GM12878 (cell line): ENCODE measurements around the gene PHLDA3. TPM values are rescaled to one million over a fixed set of nuclear protein-coding genes. Genes with fewer than 3 reads are reported as not detected.

ENCODE experiments used
- ATAC-seq: fragments of 200-7000 bp; cut with Tn5 transposase; 3 replicates; pipeline ENCODE4 v1.9.1; 2020; ENCODE audit warnings: mild to moderate bottlenecking, moderate library complexity
- BruUV-seq: library from RNA; stranded (reverse); fragments of 400-500 nt; replicated peaks from 2 replicates; lab custom pipeline; 2021; lab: Mats Ljungman, UMichigan
- CTCF ChIA-PET: fragments of 300-600 bp; sonication (Branson Sonifier 250); formaldehyde crosslinking; extraction: SDS; loops from one replicate; lab custom pipeline; 2021; ENCODE audit warnings: inconsistent platforms; lab: Yijun Ruan, JAX
- POLR2A ChIA-PET: fragments of 350-600 bp; formaldehyde crosslinking; extraction: SDS; loops from one replicate; lab custom pipeline; 2021; ENCODE audit warnings: inconsistent platforms; lab: Charles Lee
- RAD21 ChIA-PET: fragments of 300-600 bp; sonication (Branson Sonifier 250); formaldehyde crosslinking; loops from one replicate; lab custom pipeline; 2023; ENCODE audit warnings: antibody characterized with exemption; ENCODE audit not compliant: unreplicated experiment; lab: Charles Lee
- SMC1A ChIA-PET: fragments of 300-600 bp; sonication (Branson Sonifier 250); formaldehyde crosslinking; loops from one replicate; lab custom pipeline; 2023; ENCODE audit not compliant: unreplicated experiment, uncharacterized antibody; lab: Charles Lee
- DNase-seq: peaks from one replicate; pipeline ENCODE4 v3.0.0-alpha.2; 2011; ENCODE audit warnings: low read depth, low spot score
- FAIRE-seq: peaks from 3 replicates; lab custom pipeline; 2011; peaks lifted over from hg19 to GRCh38; lab: Jason Lieb, UNC
- H2AFZ ChIP-seq: 2 replicates; pipeline ENCODE4 v1.6.0; 2011; ENCODE audit warnings: low read depth, low read length, control low read depth; ENCODE audit not compliant: control insufficient read depth
- H3K27ac ChIP-seq: 2 replicates; pipeline ENCODE4 v1.5.1; 2011; ENCODE audit warnings: control low read depth; ENCODE audit not compliant: control insufficient read depth, insufficient read depth
- H3K27me3 ChIP-seq, 2 experiments: replicated peaks in 1 of 2; 2 replicates each; pipeline versions ENCODE4 v1.6.0 to v1.6.1; 2011; ENCODE audit warnings: low read length in 1 of 2; ENCODE audit not compliant: control insufficient read depth in 2 of 2, insufficient read depth in 2 of 2
- H3K36me3 ChIP-seq, 2 experiments: 2 replicates each; pipeline ENCODE4 v1.5.1; 2011; ENCODE audit warnings: low read length in 1 of 2; ENCODE audit not compliant: control insufficient read depth in 2 of 2, insufficient read depth in 2 of 2
- H3K4me1 ChIP-seq: 2 replicates; pipeline ENCODE4 v1.6.1; 2011; ENCODE audit warnings: mild to moderate bottlenecking, low read length, moderate library complexity, mixed read lengths; ENCODE audit not compliant: control insufficient read depth, insufficient read depth
- H3K4me2 ChIP-seq: 2 replicates; pipeline ENCODE4 v1.6.0; 2011; ENCODE audit warnings: control low read depth; ENCODE audit not compliant: control insufficient read depth, insufficient read depth
- H3K4me3 ChIP-seq: fragments of 200-600 bp; sonication (generic); 2 replicates; pipeline ENCODE4 v1.5.1; 2016
- H3K79me2 ChIP-seq: 2 replicates; pipeline ENCODE4 v1.6.0; 2011; ENCODE audit warnings: low read length; ENCODE audit not compliant: control insufficient read depth, insufficient read depth
- H3K9ac ChIP-seq: 2 replicates; pipeline ENCODE4 v1.8.0; 2011; ENCODE audit warnings: low read length, control low read depth, mixed read lengths; ENCODE audit not compliant: control insufficient read depth, insufficient read depth
- H3K9me3 ChIP-seq: replicated peaks from 3 replicates; pipeline ENCODE4 v1.5.1; 2011; ENCODE audit warnings: mild to moderate bottlenecking, low read length; ENCODE audit not compliant: control insufficient read depth, insufficient read depth
- H4K20me1 ChIP-seq: 2 replicates; pipeline ENCODE4 v1.6.0; 2011; ENCODE audit not compliant: control insufficient read depth, insufficient read depth
- CHD1 ChIP-seq: IDR thresholded peaks from 2 replicates; pipeline ENCODE4 v1.6.1; 2012; ENCODE audit warnings: low read depth, low read length, improper control_type of control experiment
- NRF1 ChIP-seq: conservative IDR thresholded peaks from 2 replicates; pipeline ENCODE4 v1.6.1; 2011; ENCODE audit warnings: mild to moderate bottlenecking, low read depth, low read length, improper control_type of control experiment
- POLR2A ChIP-seq: IDR thresholded peaks from 2 replicates; pipeline ENCODE4 v1.6.1; 2011; ENCODE audit warnings: low read depth, mild to moderate bottlenecking, low read length
- POLR2AphosphoS5 ChIP-seq: IDR thresholded peaks from 2 replicates; pipeline ENCODE4 v1.6.1; 2011; ENCODE audit warnings: mild to moderate bottlenecking, low read length, inconsistent platforms
- RUNX3 ChIP-seq: IDR thresholded peaks from 2 replicates; pipeline ENCODE4 v1.6.1; 2012; ENCODE audit warnings: low read length, inconsistent platforms
- TAF1 ChIP-seq: IDR thresholded peaks from 2 replicates; pipeline ENCODE4 v1.6.1; 2011; ENCODE audit warnings: mild to moderate bottlenecking, low read depth, low read length, borderline replicate concordance
- WGBS: methylation state at CpG from one replicate; pipeline ENCODE4 v1.1.6; 2016; ENCODE audit warnings: low lambda C conversion rate; ENCODE audit not compliant: insufficient replicate concordance, insufficient coverage; ENCODE audit errors: missing lambda C conversion rate; 5-methylcytosine and 5-hydroxymethylcytosine counted together
- in situ Hi-C: fragments of 300-500 bp; cut with MboI; formaldehyde crosslinking; loops from 9 replicates; pipeline ENCODE4 v1.14.3; 2018; ENCODE audit warnings: mixed read lengths
- intact Hi-C: fragments of 100-400 bp; cut with micrococcal nuclease; formaldehyde crosslinking; loops from one replicate; pipeline ENCODE4 v1.14.2; 2022; ENCODE audit not compliant: unreplicated experiment
- polyA plus RNA-seq, 11 experiments: library from polyadenylated mRNA; depleted of rRNA in 4 of 11; unstranded in 6 of 11; stranded (reverse) in 5 of 11; fragments of >200 nt; fragmentation: Nextera tagmentation in 4 of 11; fragmentation: Illumina TruSeq in 1 of 11; extraction: Ambion mirVana in 4 of 11; extraction: Trizol in 1 of 11; gene quantifications; 1 replicate in 1 of 11; 2 replicates in 10 of 11; pipeline versions ENCODE4 v1.2.1 to v1.2.3, GENCODE V29; 2011 to 2016; ENCODE audit warnings: inconsistent platforms in 2 of 11, missing spikeins in 2 of 11, low read depth in 1 of 11
- total RNA-seq, 4 experiments: library from RNA; depleted of rRNA in 3 of 4; stranded (reverse); fragments of >200 nt in 3 of 4; fragmentation: Illumina TruSeq in 1 of 4; extraction: Trizol in 1 of 4; gene quantifications; 2 replicates each; pipeline versions ENCODE4 v1.2.1 to v1.2.3, GENCODE V29; 2013 to 2021
- TF ChIP-seq, protein P1 (sequence below): fragments of 450-650 bp; IDR thresholded peaks from 2 replicates; pipeline ENCODE4 v1.6.1; 2017; ENCODE audit warnings: low read depth, mild to moderate bottlenecking, moderate library complexity
- TF ChIP-seq, protein P2 (sequence below): fragments of 450-650 bp; IDR thresholded peaks from 2 replicates; pipeline ENCODE4 v1.6.1; 2017; ENCODE audit warnings: mild to moderate bottlenecking, moderate library complexity
- TF ChIP-seq, protein P3 (sequence below): fragments of 450-650 bp; IDR thresholded peaks from 2 replicates; pipeline ENCODE4 v1.6.1; 2016; ENCODE audit warnings: mild to moderate bottlenecking

Gene PHLDA3
- total and polyA plus RNA-seq, 10 of the 15 experiments (the other 5 are each of a cell fraction or from before 2014, with no cell fraction given) = 0.60 to 57.4 (median 21.8) TPM

DNA sequence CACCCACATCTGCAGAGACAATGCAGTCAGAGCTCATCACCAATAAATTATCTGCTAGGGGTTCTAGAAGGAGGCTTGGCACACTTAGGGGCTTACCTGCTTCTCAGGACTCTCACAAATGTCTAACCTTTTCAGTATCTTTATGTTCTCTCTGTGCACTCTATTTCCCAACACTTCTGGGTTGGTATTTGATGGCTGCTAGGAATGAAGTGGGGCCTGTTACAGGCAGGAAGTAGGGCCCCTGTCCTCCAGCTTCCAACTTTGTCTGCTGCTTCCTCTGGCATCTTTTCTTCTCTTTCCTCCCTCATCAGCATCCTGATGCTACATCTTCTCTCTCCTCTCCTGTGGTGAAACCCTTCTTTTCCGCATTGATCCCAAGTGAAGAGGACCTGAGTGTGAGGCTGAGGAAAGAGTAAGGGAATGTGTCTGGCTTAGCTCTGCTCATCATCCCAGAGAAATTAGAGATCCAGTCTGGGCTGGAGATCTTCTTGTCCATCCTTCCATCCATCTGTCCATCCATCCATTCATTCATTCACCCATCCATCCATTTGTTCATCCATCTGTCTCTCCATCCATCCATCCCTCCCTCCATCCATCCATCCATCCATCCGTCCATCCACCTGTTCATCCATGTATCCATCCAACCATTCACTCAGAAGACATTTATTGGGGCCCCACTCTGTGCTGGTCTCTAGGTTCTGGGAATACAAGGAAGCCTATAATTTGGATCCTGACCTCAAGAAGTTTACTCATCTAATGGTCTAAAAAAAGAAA is 40.8 kb upstream of the PHLDA3 start:
- H3K27me3 ChIP-seq = no peaks in the 10 kb centered on the region
- peaks cover 49% of the 10 kb centered on the region for H3K4me1 ChIP-seq
- DNase-seq (no peak), FAIRE-seq (no peak), ATAC-seq (no peak)
- RAD21 ChIA-PET = interaction anchor here (0.6 to 15.3 kb wide), 4 partner anchors 10 to 82 kb away, joined by 3 to 505 read pairs (median 75); no protein-coding TSS in a partner anchor
- no peaks in the 10 kb centered on the region for H3K36me3 ChIP-seq
- no peaks in the 10 kb centered on the region for H4K20me1 ChIP-seq
- BruUV-seq = no TSS peak
- POLR2A ChIA-PET = interaction anchor here (0.6 to 5.0 kb wide), 4 partner anchors 28 to 72 kb away, joined by 3 to 68 read pairs (median 18); no protein-coding TSS in a partner anchor
- CTCF ChIA-PET = interaction anchor here (0.9 to 11.2 kb wide), 8 partner anchors 11 to 256 kb away, joined by 3 to 814 read pairs (median 28); no protein-coding TSS in a partner anchor
- peaks cover 25% of the 10 kb centered on the region for H3K79me2 ChIP-seq
- in situ Hi-C loops (loop anchor here (5.0 kb wide), 1 partner anchor 62 kb away; no protein-coding TSS in a partner anchor), intact Hi-C loops (loop anchor here (10.0 kb wide), 1 partner anchor 255 kb away; no protein-coding TSS in a partner anchor)
- SMC1A ChIA-PET = interaction anchor here (1.1 to 18.7 kb wide), 6 partner anchors 9 to 117 kb away, joined by 3 to 514 read pairs (median 30); no protein-coding TSS in a partner anchor
- no peak overlapping the region for H3K4me2 ChIP-seq
- H3K9me3 ChIP-seq = no peaks in the 10 kb centered on the region
- no peak overlapping the region for H3K9ac ChIP-seq
- H2AFZ ChIP-seq = no peak overlapping the region
- TF ChIP-seq, protein P1, sequence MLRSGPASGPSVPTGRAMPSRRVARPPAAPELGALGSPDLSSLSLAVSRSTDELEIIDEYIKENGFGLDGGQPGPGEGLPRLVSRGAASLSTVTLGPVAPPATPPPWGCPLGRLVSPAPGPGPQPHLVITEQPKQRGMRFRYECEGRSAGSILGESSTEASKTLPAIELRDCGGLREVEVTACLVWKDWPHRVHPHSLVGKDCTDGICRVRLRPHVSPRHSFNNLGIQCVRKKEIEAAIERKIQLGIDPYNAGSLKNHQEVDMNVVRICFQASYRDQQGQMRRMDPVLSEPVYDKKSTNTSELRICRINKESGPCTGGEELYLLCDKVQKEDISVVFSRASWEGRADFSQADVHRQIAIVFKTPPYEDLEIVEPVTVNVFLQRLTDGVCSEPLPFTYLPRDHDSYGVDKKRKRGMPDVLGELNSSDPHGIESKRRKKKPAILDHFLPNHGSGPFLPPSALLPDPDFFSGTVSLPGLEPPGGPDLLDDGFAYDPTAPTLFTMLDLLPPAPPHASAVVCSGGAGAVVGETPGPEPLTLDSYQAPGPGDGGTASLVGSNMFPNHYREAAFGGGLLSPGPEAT = no peak
- TF ChIP-seq, protein P2, sequence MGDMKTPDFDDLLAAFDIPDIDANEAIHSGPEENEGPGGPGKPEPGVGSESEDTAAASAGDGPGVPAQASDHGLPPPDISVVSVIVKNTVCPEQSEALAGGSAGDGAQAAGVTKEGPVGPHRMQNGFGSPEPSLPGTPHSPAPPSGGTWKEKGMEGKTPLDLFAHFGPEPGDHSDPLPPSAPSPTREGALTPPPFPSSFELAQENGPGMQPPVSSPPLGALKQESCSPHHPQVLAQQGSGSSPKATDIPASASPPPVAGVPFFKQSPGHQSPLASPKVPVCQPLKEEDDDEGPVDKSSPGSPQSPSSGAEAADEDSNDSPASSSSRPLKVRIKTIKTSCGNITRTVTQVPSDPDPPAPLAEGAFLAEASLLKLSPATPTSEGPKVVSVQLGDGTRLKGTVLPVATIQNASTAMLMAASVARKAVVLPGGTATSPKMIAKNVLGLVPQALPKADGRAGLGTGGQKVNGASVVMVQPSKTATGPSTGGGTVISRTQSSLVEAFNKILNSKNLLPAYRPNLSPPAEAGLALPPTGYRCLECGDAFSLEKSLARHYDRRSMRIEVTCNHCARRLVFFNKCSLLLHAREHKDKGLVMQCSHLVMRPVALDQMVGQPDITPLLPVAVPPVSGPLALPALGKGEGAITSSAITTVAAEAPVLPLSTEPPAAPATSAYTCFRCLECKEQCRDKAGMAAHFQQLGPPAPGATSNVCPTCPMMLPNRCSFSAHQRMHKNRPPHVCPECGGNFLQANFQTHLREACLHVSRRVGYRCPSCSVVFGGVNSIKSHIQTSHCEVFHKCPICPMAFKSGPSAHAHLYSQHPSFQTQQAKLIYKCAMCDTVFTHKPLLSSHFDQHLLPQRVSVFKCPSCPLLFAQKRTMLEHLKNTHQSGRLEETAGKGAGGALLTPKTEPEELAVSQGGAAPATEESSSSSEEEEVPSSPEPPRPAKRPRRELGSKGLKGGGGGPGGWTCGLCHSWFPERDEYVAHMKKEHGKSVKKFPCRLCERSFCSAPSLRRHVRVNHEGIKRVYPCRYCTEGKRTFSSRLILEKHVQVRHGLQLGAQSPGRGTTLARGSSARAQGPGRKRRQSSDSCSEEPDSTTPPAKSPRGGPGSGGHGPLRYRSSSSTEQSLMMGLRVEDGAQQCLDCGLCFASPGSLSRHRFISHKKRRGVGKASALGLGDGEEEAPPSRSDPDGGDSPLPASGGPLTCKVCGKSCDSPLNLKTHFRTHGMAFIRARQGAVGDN = no peak
- TF ChIP-seq, protein P3, sequence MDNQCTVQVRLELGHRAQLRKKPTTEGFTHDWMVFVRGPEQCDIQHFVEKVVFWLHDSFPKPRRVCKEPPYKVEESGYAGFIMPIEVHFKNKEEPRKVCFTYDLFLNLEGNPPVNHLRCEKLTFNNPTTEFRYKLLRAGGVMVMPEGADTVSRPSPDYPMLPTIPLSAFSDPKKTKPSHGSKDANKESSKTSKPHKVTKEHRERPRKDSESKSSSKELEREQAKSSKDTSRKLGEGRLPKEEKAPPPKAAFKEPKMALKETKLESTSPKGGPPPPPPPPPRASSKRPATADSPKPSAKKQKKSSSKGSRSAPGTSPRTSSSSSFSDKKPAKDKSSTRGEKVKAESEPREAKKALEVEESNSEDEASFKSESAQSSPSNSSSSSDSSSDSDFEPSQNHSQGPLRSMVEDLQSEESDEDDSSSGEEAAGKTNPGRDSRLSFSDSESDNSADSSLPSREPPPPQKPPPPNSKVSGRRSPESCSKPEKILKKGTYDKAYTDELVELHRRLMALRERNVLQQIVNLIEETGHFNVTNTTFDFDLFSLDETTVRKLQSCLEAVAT = no peak
- no peak for TF ChIP-seq POLR2AphosphoS5
- no peak for TF ChIP-seq TAF1
- TF ChIP-seq RUNX3 = no peak
- no peak for TF ChIP-seq NRF1
- no peak for TF ChIP-seq CHD1
- TF ChIP-seq POLR2A = no peak
- no peak overlapping the region for H3K27ac ChIP-seq
- H3K4me3 ChIP-seq = no peak overlapping the region
- 100% methylated on average over 2 of the region's 2 CpGs for WGBS
